K562 (cell line): ENCODE results near the gene ATP6V0E1. TPM values are rescaled to one million over a fixed set of nuclear protein-coding genes. Genes with fewer than 3 reads are reported as not detected.

Experiments
- ATAC-seq: fragments of 200-7000 bp; cut with Tn5 transposase; 3 replicates; pipeline ENCODE4 v1.9.1; 2020; ENCODE audit warnings: moderate library complexity
- BruUV-seq: library from RNA; stranded (reverse); fragments of 400-500 nt; replicated peaks from 2 replicates; lab custom pipeline; 2021; lab: Mats Ljungman, UMichigan
- CTCF ChIA-PET: fragments of 300-600 bp; formaldehyde crosslinking; extraction: SDS; loops from one replicate; lab custom pipeline; 2021; ENCODE audit warnings: low intra/inter-chr PET ratio; lab: Yijun Ruan, JAX
- POLR2A ChIA-PET: fragments of 300-600, 350-650 bp; sonication (Branson Sonifier 250); formaldehyde crosslinking; extraction: SDS; loops from one replicate; lab custom pipeline; 2021; ENCODE audit warnings: antibody characterized with exemption, inconsistent platforms; lab: Yijun Ruan, JAX
- DNase-seq, 4 experiments: peaks; one replicate each; pipeline versions ENCODE4 v3.0.0 to v3.0.0-alpha.2; 2011 to 2018; ENCODE audit warnings: low spot score in 3 of 4, mixed read lengths in 3 of 4; ENCODE audit errors: extremely low read depth in 1 of 4
- FAIRE-seq: peaks from 2 replicates; lab custom pipeline; 2011; peaks lifted over from hg19 to GRCh38; lab: Jason Lieb, UNC
- H2AFZ ChIP-seq: 2 replicates; pipeline ENCODE4 v1.6.0; 2011; ENCODE audit warnings: low read depth, low read length, control low read depth, inconsistent platforms
- H3K27ac ChIP-seq: fragments of 200-600 bp; 3 replicates; pipeline ENCODE4 v1.8.0; 2011; ENCODE audit warnings: low read depth, mild to moderate bottlenecking, control low read depth, inconsistent platforms, low read length, moderate library complexity, mixed read lengths; ENCODE audit errors: extremely low read depth
- H3K27me3 ChIP-seq, 2 experiments: fragments of 300-600 bp in 1 of 2; 2 replicates in 1 of 2; 3 replicates in 1 of 2; pipeline versions ENCODE4 v1.6.0 to v1.8.0; 2011; ENCODE audit warnings: inconsistent platforms in 2 of 2, low read length in 2 of 2, mild to moderate bottlenecking in 1 of 2, mixed read lengths in 1 of 2, moderate library complexity in 1 of 2; ENCODE audit not compliant: control insufficient read depth in 2 of 2, insufficient read depth in 2 of 2
- H3K36me3 ChIP-seq: fragments of 300-600 bp; 3 replicates; pipeline ENCODE4 v1.8.0; 2011; ENCODE audit warnings: mild to moderate bottlenecking, low read length, inconsistent platforms; ENCODE audit not compliant: control insufficient read depth, insufficient read depth
- H3K4me1 ChIP-seq, 2 experiments: fragments of 200-600 bp in 1 of 2; replicated peaks in 1 of 2; 2 replicates in 1 of 2; 3 replicates in 1 of 2; pipeline versions ENCODE4 v1.5.1 to v1.8.0; 2011; ENCODE audit warnings: inconsistent platforms in 2 of 2, low read length in 2 of 2, mild to moderate bottlenecking in 1 of 2, mixed read lengths in 1 of 2, moderate library complexity in 1 of 2; ENCODE audit not compliant: control insufficient read depth in 2 of 2, insufficient read depth in 2 of 2
- H3K4me2 ChIP-seq: 2 replicates; pipeline ENCODE4 v1.6.1; 2011; ENCODE audit warnings: low read length, control low read depth, inconsistent platforms, mixed read lengths; ENCODE audit not compliant: insufficient read depth
- H3K4me3 ChIP-seq: fragments of 200-600 bp; sonication (generic), shearing (Covaris generic); 2 replicates; pipeline ENCODE4 v1.5.1; 2016; ENCODE audit warnings: control low read depth, inconsistent platforms
- H3K79me2 ChIP-seq: fragments of 200-600 bp; 3 replicates; pipeline ENCODE4 v1.8.0; 2011; ENCODE audit warnings: low read length, inconsistent platforms; ENCODE audit not compliant: control insufficient read depth, insufficient read depth
- H3K9ac ChIP-seq, 2 experiments: 2 replicates each; pipeline versions ENCODE4 v1.6.0 to v1.6.1; 2011; ENCODE audit warnings: low read depth in 2 of 2, low read length in 2 of 2, control low read depth in 1 of 2, inconsistent platforms in 1 of 2, mild to moderate bottlenecking in 1 of 2, mixed read lengths in 1 of 2; ENCODE audit not compliant: insufficient read depth in 1 of 2
- H3K9me1 ChIP-seq: one replicate; pipeline ENCODE4 v1.6.0; 2011; ENCODE audit warnings: inconsistent platforms, mild to moderate bottlenecking, low read length, moderate library complexity; ENCODE audit not compliant: control insufficient read depth, insufficient read depth
- H3K9me3 ChIP-seq: replicated peaks from 2 replicates; pipeline ENCODE4 v1.5.1; 2011; ENCODE audit warnings: low read depth, low read length, inconsistent platforms; ENCODE audit not compliant: control insufficient read depth, insufficient read depth
- H4K20me1 ChIP-seq: replicated peaks from 2 replicates; pipeline ENCODE4 v1.6.1; 2011; ENCODE audit warnings: low read length, inconsistent platforms, mixed read lengths; ENCODE audit not compliant: control insufficient read depth, insufficient read depth
- WGBS: fragments of 100-300 bp; shearing (Covaris generic); methylation state at CpG from one replicate; pipeline ENCODE4 v1.1.6; 2016; ENCODE audit warnings: low coverage, mixed read lengths; ENCODE audit not compliant: insufficient coverage; ENCODE audit errors: missing lambda C conversion rate; 5-methylcytosine and 5-hydroxymethylcytosine counted together
- in situ Hi-C: fragments of 300-500 bp; cut with MboI; formaldehyde crosslinking; loops from 4 replicates; pipeline ENCODE4 v1.15.0; 2018; ENCODE audit warnings: inconsistent platforms, mixed read lengths
- intact Hi-C: fragments of 100-400 bp; cut with micrococcal nuclease; formaldehyde crosslinking; loops from 2 replicates; pipeline ENCODE4 v1.14.2; 2022
- polyA plus RNA-seq, 8 experiments: library from polyadenylated mRNA; depleted of rRNA in 4 of 8; stranded (reverse) in 5 of 8; unstranded in 3 of 8; fragments of >200 nt; fragmentation: Nextera tagmentation in 2 of 8; fragmentation: Illumina TruSeq in 1 of 8; extraction: Ambion mirVana in 2 of 8; extraction: Trizol in 1 of 8; gene quantifications; 2 replicates each; pipeline versions ENCODE4 v1.2.1 to v1.2.3, GENCODE V29; 2011 to 2014; ENCODE audit warnings: inconsistent platforms in 1 of 8, missing spikeins in 1 of 8
- total RNA-seq, 7 experiments: library from RNA; depleted of rRNA in 6 of 7; stranded (reverse); fragments of >200 nt in 6 of 7; fragmentation: Illumina TruSeq in 2 of 7; extraction: Trizol in 2 of 7; gene quantifications; 2 replicates each; pipeline versions ENCODE4 v1.2.1 to v1.2.3, GENCODE V29; 2011 to 2021; ENCODE audit warnings: low replicate concordance in 1 of 7
- TF ChIP-seq, protein P1 (sequence below): fragments of 450-650 bp; formaldehyde crosslinking; conservative IDR thresholded peaks from 2 replicates; pipeline ENCODE4 v1.4.0; 2022; ENCODE audit warnings: mild to moderate bottlenecking, missing genetic modification characterization

Gene ATP6V0E1
- total and polyA plus RNA-seq, 9 of the 15 experiments (the other 6 are each of a cell fraction or from before 2014, with no cell fraction given): 63.8 to 395 (median 112) TPM

- intact Hi-C loops: loop anchor here (2.0 kb wide), 1 partner anchor 223 kb away; no protein-coding TSS in a partner anchor
- BruUV-seq: no TSS peak
- Histone ChIP-seq H3K9ac (no peak overlapping the region), H3K4me1 (peaks cover 5 to 14% of the 10 kb centered on the region in 2 experiments; a peak in 3 of 5 replicates), H3K27ac (no peak overlapping the region), H3K4me3 (no peak overlapping the region), H3K36me3 (peaks cover 16% of the 10 kb centered on the region), H3K27me3 (no peaks in the 10 kb centered on the region), H2AFZ (no peak overlapping the region), H4K20me1 (no peaks in the 10 kb centered on the region), H3K9me1 (no peaks in the 10 kb centered on the region), H3K79me2 (peaks cover 34% of the 10 kb centered on the region), H3K9me3 (no peaks in the 10 kb centered on the region; the same call in 1 of the 2 replicates), H3K4me2 (no peak overlapping the region)
- TF ChIP-seq, protein P1, sequence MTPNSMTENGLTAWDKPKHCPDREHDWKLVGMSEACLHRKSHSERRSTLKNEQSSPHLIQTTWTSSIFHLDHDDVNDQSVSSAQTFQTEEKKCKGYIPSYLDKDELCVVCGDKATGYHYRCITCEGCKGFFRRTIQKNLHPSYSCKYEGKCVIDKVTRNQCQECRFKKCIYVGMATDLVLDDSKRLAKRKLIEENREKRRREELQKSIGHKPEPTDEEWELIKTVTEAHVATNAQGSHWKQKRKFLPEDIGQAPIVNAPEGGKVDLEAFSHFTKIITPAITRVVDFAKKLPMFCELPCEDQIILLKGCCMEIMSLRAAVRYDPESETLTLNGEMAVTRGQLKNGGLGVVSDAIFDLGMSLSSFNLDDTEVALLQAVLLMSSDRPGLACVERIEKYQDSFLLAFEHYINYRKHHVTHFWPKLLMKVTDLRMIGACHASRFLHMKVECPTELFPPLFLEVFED (CRISPR knock-in tag): no peak
- 62% methylated on average over 7 of the region's 7 CpGs for WGBS
- POLR2A ChIA-PET: interaction anchor here (0.8 to 4.3 kb wide), 2 partner anchors 10 to 21 kb away, joined by 3 to 36 read pairs; no protein-coding TSS in a partner anchor
- DNase-seq (no peak), FAIRE-seq (no peak), ATAC-seq (no peak)
- CTCF ChIA-PET: no interaction called here
- in situ Hi-C loops: no loop called here
Observed at GRCh38 chr5:172981931-172982330, 1.6 kb upstream of the ATP6V0E1 start.
